HL-60 (cell line): ENCODE data around the gene SPATS2.

Source experiments
- DNase-seq, 2 experiments: peaks; one replicate each; pipeline ENCODE4 v3.0.0-alpha.2; 2010 to 2020; ENCODE audit warnings: low read depth in 1 of 2, low spot score in 1 of 2
- H3K27ac ChIP-seq: fragments of 250-450 bp; sonication (Bioruptor Pico); replicated peaks from 2 replicates; pipeline ENCODE4 v1.5.1; 2020; ENCODE audit warnings: mild to moderate bottlenecking, moderate library complexity
- H3K27me3 ChIP-seq: fragments of 250-450 bp; sonication (Bioruptor Pico); 2 replicates; pipeline ENCODE4 v1.5.1; 2021; ENCODE audit warnings: mild to moderate bottlenecking, moderate library complexity; ENCODE audit not compliant: insufficient read depth, poor library complexity, severe bottlenecking
- H3K4me3 ChIP-seq: replicated peaks from 2 replicates; pipeline ENCODE4 v1.5.1; 2011; ENCODE audit warnings: mild to moderate bottlenecking, control low read depth, low read length; ENCODE audit not compliant: insufficient read depth
- CTCF ChIP-seq: IDR thresholded peaks from one replicate; pipeline ENCODE4 v1.5.1; 2011; ENCODE audit warnings: low read length, control low read depth, inconsistent platforms; ENCODE audit not compliant: insufficient read depth
- GABPA ChIP-seq: IDR thresholded peaks from 2 replicates; pipeline ENCODE4 v1.6.1; 2012; ENCODE audit warnings: low read depth
- POLR2AphosphoS5 ChIP-seq: IDR thresholded peaks from 2 replicates; pipeline ENCODE4 v1.6.1; 2012; ENCODE audit warnings: low read depth
- REST ChIP-seq: IDR thresholded peaks from 2 replicates; pipeline ENCODE4 v1.6.1; 2012; ENCODE audit warnings: low read depth; ENCODE audit not compliant: insufficient replicate concordance
- SPI1 ChIP-seq: IDR thresholded peaks from 2 replicates; pipeline ENCODE4 v1.6.1; 2012; ENCODE audit warnings: low read depth, mild to moderate bottlenecking, borderline replicate concordance

Gene SPATS2

GRCh38 chr12:49357103-49357678, 10.1 kb upstream of the SPATS2 start:
- TF ChIP-seq CTCF (peak; percentile 8), SPI1 (no peak)
- Histone ChIP-seq H3K4me3 (no peak overlapping the region), H3K27me3 (no peaks in the 10 kb centered on the region), H3K27ac (no peak overlapping the region)
- DNase-seq, result no peak

GRCh38 chr12:49358483-49359141, 8.7 kb upstream of the SPATS2 start:
- no peaks in the 10 kb centered on the region for H3K27me3 ChIP-seq
- TF ChIP-seq REST (no peak), CTCF (peak; percentile 68)
- H3K4me3 ChIP-seq, result no peak overlapping the region
- no peak overlapping the region for H3K27ac ChIP-seq
- peak; percentile 47 to 55 for DNase-seq

GRCh38 chr12:49359671-49360070, 7.6 kb upstream of the SPATS2 start:
- Histone ChIP-seq H3K27ac (no peak overlapping the region), H3K4me3 (no peak overlapping the region), H3K27me3 (no peaks in the 10 kb centered on the region)
- no peak for DNase-seq
- TF ChIP-seq REST (no peak), POLR2AphosphoS5 (no peak), GABPA (no peak), CTCF (no peak), SPI1 (no peak)

GRCh38 chr12:49362077-49362476, 5.2 kb upstream of the SPATS2 start:
- TF ChIP-seq CTCF (no peak), SPI1 (no peak), POLR2AphosphoS5 (no peak), REST (no peak), GABPA (no peak)
- Histone ChIP-seq H3K27ac (no peak overlapping the region), H3K4me3 (no peak overlapping the region), H3K27me3 (no peaks in the 10 kb centered on the region)
- no peak for DNase-seq
